ELR (cell line): ENCODE measurements around the gene KCNH1.
"Not testable (repeated sequence)": the region's sequence is repeated elsewhere in the genome, so short reads cannot be mapped to it uniquely, and the experiment has no call there.

Experiments
- DNase-seq: peaks from one replicate; pipeline ENCODE4 v3.0.0-alpha.2; 2015; ENCODE audit warnings: low read depth

KCNH1 gene

DNA sequence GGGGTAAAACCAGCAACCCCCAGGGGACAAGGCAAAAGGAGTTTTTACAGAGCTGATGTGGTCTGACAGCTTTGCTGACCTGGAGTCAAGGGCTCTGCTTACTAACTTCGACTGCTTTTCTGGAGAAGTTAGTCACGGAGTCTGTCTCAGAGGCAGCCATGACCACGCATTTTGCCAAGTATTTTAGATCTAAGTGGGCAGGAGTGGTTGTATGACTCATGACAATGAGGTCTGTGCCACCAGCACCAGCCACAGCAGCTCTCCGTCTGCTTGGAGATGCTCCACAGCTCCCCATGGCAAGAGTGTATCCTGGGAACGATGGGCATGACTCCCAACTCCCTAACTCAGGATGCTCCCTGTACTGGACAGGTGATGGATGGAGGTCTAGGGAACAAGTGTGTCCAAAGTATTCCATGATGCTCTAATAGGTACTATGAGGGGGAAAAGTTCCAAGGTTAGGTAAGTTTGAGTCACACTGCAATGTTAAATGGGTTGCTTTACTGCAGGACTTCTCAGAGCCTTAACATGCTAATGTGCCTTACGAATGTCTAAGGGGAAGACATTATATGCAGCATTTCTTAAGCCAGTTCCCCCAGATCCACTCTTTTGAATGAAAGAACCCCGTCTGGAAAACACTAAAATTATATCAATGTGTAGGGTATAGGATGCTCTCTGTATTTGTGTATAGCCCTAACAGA lies 446.2 kb downstream of the KCNH1 start:
- DNase-seq, result peak; percentile 24

DNA sequence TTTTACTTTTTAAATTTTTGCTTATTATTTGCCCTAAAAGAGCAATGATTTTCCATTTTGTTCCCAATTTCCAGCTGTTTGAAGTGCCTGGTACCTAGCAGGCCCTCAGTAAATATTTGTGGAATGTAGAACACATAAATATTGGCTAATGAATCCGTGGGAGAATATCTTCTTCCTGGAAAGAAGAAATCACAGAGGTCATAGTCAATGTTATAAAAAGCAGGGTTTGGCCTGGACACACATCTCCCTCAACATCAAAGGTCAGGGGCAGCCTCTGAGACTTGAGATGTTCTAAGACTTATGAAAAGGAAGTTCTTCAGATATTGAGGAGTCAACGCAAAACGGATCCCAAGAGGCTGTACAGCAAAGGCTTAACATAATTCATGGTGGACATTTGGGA lies 447.1 kb downstream of the KCNH1 start:
- DNase-seq, result no peak

DNA sequence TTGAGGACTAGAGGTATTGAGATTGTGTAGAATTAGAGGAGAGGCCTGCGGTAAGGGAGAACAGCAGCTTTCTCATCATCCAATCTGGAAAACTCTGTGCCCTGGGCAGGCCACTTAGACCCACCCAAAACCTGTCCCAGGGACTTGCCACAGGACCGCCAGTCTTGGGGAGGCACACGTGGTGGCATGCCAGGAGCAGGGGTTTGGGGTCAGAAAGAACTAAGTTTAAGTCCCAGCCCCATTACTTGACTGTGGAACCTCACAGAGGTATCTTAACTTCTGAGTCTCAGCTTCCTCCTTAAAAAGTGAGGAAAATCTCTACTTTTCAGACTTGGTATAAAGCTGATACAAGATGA lies 448.7 kb downstream of the KCNH1 start:
- no peak for DNase-seq

DNA sequence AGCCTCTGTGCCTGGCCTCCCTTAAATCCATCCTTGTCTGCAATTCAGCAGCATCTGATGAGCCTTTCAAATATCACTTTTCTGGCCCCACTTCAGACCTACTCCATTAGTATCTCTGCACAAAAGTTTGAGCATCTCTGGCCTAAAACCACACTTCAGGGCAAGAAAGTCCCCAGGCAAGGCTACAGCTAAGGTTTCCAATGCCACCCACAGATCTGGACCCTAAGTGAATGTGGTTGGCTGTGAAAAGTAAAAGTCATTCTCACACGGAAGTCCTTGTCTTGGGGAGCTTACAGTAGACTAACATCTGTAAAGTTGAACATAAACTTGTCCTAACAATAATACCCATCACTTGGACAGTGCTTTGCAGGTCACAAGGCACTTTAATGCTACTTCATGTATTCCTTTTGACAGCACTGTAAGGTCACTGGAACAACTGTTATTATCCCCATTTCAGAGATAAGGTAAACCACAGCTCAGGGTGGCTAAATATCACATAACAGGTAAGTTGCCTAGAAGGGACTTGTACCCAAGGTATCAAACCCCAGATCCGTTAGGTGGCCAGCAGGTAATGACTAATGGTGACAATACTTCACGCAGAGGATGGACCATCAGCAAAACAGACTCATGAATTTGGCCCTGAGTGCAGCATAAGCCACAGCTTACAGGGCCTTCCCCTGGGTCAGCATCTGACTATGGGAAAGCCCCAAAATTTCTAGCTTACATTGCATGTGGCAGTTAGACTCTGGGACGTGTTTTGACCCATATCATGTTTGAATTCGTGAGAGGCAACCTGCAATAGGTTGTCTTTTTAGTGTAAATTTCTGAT lies 449.3 kb downstream of the KCNH1 start:
- DNase-seq, result no peak

DNA sequence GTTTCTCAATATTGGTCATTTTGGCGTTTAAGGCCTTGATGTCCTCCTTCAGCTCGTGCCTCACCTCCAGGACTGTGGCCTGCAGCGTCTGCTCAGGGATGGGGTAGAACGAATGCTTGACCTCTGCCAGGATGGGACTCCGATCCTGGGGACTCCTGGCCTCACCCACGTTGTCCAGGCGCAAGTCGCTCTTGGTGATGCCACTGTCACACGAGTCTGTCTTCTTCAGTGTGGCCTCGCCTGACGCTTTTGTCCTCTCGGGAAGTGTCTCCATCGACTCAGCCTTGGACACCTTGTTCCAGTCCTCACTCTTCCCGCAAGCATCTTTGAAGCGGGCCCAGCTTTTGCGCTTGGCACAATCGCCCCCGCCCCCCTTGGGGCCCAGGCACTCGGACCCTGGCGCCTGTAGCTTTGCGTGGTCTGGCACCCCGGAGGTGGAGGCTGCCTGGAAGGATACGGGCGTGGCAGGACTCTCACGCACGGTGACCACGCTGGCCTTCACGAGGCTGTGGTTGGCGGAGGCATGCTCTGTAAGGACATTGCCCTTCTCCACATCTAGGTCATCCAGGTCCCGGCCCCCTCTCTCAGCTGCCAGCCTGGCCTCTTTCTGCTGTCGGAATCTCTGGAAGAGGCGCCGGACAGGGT lies 450.4 kb downstream of the KCNH1 start:
- DNase-seq, result no peak

DNA sequence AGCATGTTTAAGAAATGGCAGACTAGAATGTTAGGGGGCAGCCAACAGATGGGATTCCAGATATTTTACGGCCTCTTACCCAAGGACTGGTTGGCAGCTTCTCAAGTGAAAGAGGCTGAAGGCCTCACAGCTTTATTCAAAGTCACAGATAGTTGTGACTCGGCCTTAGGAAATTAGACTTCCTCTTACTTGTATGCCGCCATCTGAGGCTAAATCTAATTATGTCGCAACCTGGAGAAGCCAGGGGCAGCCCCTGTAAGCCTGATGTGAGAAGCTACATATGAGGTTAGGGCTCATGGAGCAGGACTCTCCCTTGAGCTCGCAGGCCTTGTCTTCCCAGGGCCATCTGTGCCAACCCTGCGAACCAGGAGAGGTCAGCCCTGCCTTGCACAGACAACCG lies 452.8 kb downstream of the KCNH1 start:
- DNase-seq, result peak; percentile 8

DNA sequence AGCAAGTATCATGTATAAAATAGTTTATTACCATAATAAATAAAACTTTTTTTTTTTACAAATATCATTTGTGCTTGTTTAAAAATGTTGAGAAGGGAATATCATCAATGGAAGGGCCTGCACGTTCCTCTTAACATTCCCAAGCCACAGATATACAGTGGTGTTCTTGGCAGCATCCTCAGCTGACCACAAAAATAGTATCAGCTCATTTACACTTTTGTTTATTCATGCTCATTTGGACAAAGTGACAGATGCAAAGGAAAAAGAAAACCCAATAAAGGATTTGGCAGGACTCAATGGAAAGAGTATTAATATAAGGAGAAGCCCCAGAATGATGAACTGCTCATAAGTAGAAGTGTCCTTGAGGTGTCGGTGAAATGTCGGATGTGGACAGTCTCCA lies 455.6 kb downstream of the KCNH1 start:
- no peak for DNase-seq

DNA sequence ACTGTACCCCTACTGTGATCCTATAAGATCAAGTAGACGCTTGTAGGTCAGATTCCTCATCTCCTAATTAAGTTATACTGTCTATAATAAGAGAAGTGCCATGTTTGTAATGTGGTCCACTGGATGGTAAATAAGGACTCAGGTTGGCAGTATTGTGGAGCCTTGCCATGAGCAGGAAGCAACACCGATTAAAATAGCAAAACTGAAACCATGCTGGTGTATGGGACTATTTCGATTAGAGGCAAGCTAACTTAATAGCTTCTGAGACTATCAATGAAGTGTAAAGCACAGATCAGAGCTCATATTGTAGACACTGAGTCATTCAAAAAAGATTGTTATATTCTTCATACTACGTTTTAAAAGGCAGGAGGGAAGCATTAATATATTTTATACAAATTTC lies 456.4 kb downstream of the KCNH1 start:
- DNase-seq, result no peak

DNA sequence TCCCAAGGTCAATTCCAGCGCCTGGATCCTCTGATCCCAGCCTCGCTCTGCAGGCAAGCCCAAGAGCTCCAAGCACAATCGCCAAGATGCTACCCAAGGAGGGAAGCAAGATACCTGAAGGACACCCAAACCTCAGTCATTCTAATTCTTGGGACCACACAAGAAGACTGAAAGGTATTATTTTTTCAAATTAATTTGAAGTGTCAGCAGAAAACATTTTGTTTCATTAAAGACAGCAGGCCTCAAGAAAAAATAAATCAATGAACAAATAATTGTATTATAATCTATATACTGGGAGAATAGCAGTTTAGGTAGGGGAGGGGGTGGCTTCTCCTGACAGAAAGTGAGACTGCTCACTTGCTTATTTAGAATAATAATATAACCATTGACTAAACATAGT lies 457.4 kb downstream of the KCNH1 start:
- no peak for DNase-seq

DNA sequence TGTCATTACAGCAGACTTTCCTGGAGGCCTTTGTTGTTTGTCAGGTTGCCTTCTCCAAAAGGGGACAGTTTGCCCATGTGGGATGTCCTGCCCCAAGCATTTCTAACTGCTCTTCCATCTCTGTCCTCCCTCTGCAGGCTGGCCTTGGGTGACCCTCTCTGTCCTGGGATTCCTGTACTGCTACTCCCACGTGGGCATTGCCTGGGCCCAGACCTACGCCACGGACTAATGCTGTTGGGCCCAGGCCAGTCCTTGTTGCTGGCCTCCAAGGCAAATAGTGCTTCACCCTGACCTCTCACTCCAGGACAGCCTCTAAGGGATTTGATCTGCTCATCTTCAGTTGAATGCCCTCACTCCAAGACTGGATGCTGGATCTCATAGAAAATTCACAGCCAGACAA lies 459.8 kb downstream of the KCNH1 start:
- DNase-seq, result no peak

DNA sequence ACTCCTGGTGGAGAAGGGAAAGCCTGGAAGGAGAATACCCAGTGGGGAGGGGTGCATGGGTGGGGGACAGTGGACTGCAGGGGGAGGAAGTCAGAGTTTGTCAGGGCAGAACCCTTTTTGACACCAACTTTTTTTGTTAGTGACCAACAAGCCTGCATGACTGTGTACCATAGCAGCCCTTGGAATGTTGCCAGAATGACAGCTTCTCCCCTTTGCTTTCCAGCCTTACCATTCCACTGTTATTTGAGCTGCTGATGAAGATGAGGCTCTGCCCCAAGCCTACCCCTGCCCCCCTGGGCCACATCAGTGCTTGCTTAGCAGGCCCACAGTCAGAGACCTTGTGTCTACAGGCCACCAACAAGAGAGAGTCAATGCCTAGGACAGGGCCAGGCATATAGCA lies 464.0 kb downstream of the KCNH1 start:
- no peak for DNase-seq

DNA sequence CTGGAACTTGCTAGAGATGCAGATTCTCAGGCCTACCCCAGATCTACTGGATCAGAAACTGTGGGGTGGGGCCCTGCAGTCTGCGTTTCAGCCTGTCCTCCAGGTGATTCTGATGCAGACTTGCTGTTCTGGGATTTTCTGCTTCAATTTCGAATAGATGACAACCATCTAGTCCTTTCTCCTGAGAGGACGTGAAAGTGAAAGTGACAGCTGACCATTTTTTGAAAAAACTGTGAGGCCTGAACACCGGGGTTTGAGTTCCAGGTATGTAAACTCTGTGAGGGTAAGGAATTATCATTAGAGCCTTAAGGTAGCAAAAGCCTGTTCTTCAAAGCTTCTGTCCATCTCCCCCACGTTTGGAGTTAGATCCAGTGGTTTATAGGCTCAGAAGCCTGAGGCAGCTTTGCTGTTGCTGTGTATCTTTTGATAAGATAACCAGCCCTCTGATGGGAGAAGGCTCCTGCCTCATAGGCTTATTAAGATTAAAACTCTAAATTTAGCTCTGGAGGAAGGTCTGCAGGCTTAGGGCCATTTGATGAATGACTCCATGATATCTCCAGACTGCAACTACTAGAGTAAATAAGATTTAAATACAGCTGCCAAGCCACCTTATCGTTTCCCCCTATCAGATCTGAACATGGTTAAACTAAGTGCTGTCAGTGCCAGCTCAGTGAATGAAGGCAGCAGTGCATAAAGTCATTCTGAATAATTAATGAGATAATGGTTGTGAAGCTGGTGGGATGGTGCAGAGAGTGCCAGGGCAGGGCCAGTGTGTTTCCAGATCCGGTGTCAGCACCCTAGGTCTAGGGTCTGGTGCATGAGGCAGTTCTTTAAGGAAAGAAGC lies 470.0 kb downstream of the KCNH1 start:
- no peak for DNase-seq

DNA sequence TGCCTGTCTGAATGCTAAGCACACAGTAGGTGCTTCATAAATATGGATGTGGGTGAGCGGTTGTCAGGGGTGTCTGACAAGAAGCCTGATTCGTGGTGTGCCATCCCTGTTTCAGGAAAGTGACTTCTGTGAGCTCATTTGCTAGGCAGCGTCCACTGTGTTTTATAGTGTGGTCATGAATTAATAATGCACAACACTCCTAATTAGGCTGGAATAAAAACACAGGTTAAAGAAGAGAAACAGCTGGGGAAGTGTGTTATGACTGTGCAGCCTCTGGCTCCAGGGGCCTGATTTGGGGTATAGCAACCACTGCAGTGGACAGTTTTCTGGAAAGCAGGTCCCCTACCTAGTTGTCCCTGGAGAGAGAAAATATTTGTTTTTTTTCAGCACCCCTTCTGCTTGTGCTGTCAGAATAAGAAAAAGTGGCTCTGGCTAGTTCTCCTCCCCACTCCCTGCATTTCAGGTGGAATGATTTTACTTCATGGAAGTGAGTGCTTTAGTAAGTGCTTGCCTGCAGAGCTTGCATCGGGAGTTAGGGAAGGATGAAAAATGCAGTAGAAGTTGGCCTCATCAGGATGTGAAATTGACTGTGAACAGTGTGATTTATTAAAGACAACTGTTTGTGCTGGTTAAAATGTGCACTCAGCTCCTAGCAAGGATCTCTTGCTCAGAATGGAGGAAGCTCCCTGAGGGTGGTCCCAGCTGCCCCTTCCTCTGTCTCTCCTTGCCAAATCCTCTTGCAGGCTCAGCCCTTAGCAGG lies 471.5 kb downstream of the KCNH1 start:
- DNase-seq, result no peak

DNA sequence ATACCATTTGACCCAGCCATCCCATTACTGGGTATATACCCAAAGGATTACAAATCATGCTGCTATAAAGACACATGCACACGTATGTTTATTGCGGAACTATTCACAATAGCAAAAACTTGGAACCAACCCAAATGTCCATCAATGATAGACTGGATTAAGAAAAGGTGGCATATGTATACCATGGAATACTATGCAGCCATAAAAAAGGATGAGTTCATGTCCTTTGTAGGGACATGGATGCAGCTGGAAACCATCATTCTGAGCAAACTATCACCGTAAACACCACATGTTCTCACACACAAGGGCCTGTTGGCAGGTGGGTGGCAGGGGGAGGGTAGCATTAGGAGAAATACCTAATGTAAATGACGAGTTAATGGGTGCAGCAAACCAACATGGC lies 472.4 kb downstream of the KCNH1 start:
- not testable (repeated sequence) for DNase-seq

DNA sequence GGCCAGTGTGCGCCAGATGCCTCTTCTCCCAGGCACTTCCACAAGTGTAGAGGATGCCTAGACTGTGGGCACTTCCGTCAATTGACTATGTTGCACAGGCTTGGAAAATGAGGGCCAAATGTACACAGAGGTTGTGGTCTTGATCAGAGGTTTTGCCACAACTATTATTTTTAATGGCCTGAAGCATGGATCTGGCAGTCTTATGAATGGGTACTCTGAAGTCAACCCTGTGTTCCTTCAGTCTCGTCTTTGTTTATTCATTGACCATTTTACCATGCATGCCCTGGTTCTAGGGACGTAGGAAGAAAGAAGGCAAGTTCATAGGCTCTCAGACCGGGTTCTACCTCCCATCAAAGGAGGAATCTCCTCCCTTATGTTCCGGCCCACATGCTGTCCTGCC lies 476.1 kb downstream of the KCNH1 start:
- DNase-seq, result no peak

DNA sequence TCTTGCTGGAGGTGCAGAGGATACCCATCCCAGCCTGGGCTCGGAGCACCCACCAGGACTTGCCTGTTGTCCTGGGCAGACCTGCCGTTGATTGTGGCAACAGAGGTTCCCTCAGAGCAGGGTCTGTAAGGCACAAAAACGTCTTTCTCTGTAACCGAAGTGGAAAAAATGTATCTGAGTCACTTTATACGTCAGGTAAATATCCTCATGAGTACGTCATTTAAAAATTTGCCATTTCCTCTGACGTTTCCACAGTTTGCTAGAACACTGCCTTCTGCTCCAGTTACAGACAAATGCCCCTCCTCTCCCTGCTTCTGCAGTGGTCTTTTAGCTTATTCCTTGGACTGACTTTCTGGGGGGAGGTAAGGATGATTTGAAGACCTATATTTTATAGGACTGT lies 478.4 kb downstream of the KCNH1 start:
- peak; percentile 7 for DNase-seq

DNA sequence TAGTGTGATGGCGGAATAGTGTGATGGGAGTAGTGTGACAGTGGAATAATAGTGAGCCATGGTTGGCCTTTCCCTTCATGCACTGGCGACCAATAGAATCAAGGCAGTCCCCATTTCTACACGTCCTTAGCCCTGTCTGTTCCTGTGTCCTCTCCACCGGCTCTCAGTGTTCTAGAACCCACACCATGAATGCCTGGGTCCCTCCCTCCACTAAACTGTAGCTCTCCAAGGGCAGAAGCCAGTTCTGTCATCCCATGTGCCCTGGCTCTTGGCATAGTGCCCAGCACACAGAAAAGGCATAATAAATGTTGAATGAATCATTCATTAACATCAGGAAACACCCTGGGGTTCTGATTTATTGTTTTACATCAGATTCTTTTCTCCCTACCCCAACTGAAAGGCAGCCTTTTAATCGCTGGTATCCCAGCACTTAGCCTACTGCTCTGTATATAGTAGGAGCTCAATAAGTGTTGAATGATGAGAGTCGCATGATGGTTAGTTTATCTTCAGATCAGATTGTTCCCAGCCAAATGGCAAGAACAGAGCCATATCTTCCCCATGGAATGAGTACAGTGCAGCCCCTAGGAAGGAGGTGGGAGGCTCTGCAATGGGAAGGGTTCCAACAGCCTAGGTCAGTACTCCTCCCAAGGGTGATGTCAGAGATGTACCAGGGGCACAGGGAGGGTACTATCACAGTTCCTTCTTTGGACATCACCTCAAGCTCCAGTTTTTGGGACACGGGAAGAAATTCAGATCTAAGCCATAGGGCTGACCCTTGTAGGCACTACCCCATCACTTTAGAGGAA lies 479.6 kb downstream of the KCNH1 start:
- DNase-seq, result peak; percentile 10

DNA sequence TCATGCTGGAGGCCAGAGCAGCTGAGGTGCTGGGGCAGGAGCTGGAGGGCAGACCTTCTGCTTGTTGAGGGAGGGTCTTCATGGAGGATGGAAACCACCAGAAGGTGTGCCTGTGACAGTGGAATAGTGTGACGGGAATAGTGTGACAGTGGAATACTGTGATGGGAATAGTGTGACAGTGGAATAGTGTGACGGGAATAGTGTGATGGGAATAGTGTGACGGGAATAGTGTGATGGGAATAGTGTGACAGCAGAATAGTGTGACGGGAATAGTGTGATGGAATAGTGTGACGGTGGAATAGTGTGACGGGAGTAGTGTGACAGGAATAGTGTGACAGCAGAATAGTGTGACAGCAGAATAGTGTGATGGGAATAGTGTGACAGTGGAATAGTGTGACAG lies 480.2 kb downstream of the KCNH1 start:
- no peak for DNase-seq

DNA sequence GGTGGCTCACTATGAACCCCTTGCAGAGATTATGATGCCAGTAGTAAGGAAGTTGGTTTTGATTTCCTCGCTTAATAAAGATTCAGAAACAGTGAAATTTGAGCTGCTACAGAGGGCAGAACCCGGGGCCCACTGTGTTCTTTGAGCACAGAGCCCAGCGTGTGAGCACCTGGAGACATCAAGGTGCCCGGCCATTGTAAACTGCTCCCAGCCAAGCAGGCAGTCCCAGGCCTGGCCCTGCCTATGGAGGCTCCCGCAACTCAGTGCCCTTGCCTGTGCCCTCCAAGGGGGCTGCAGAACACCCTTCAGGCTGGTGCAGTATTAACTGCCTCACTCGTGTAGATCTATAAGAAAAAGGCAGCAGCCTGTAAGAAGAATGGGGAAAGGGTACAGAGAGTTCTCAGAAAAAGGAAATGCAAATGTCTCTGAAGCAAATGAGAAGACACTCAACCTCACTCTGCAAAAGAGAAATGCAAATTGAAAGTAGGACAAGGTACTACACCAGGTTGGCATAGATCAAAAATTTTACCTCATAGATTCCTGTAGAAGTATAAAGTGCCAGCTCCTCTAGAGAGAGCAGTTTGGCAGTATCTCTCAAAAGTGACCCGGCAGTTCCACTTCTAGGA lies 481.5 kb downstream of the KCNH1 start:
- DNase-seq, result no peak

DNA sequence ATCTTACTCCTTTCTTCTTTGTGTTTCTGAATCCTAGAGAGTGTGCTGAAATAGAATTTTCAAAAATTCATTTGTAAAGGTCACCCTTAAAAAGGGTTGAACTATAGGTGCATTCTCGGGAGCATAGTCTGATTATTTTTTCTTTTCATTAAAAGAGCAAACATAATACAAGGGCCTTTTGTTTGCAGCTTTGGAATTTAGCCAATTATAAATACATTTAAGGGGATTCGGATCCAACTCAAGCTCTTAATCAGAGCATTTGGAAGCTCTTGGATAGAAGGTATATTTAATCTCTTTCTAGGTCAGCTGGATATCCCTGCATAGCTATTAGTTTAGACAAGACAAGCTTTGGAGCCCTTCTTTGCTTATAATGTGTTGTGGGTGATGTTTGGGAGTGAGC lies 483.5 kb downstream of the KCNH1 start:
- DNase-seq, result no peak
